GM21786 (cell line): ENCODE measurements around the gene AJM1.

Source experiments
- ATAC-seq: cut with Tn5 transposase; IDR thresholded peaks from one replicate; pipeline ENCODE4 v1.9.1; 2021; ENCODE audit not compliant: unreplicated experiment

AJM1 gene

GRCh38 chr9:136853596-136854112, 11.4 kb downstream of the AJM1 start:
- ATAC-seq, result no peak

GRCh38 chr9:136854113-136854841, 12.0 kb downstream of the AJM1 start:
- no peak for ATAC-seq

GRCh38 chr9:136854842-136855460, 12.7 kb downstream of the AJM1 start:
- no peak for ATAC-seq

- ATAC-seq, result no peak
Measured at GRCh38 chr9:136855461-136856078, 13.3 kb downstream of the AJM1 start.

- ATAC-seq, result no peak
Measured at GRCh38 chr9:136856079-136856476, 13.8 kb downstream of the AJM1 start.

- ATAC-seq, result no peak
Measured at GRCh38 chr9:136856541-136857141, 14.4 kb downstream of the AJM1 start.

- no peak for ATAC-seq
Measured at GRCh38 chr9:136857166-136857565, 14.9 kb downstream of the AJM1 start.

- no peak for ATAC-seq
Measured at GRCh38 chr9:136857581-136858412, 15.5 kb downstream of the AJM1 start.

GRCh38 chr9:136858452-136858843, 16.2 kb downstream of the AJM1 start:
- no peak for ATAC-seq

GRCh38 chr9:136858844-136859757, 16.8 kb downstream of the AJM1 start:
- ATAC-seq, result no peak

GRCh38 chr9:136860529-136860928, 18.3 kb downstream of the AJM1 start:
- no peak for ATAC-seq

GRCh38 chr9:136860933-136861873, 18.9 kb downstream of the AJM1 start:
- no peak for ATAC-seq

GRCh38 chr9:136861874-136862457, 19.7 kb downstream of the AJM1 start:
- ATAC-seq, result no peak

GRCh38 chr9:136862849-136863622, 20.8 kb downstream of the AJM1 start:
- no peak for ATAC-seq

- no peak for ATAC-seq
Measured at GRCh38 chr9:136863623-136864273, 21.5 kb downstream of the AJM1 start.

- no peak for ATAC-seq
Measured at GRCh38 chr9:136865041-136865767, 22.9 kb downstream of the AJM1 start.
